Stimulated activated CD4-positive, alpha-beta T cell treated with anti-CD3 and anti-CD28 coated beads, Interleukin-15, amount 100 ng/mL, for 48 hours (primary cell): ENCODE data around the gene RASGRF1.
"Not testable (repeated sequence)": the region's sequence is repeated elsewhere in the genome, so short reads cannot be mapped to it uniquely, and the experiment has no call there.

Experiments
- DNase-seq, 2 donors: peaks; one replicate each; pipeline ENCODE4 v3.0.0-alpha.2; 2020; ENCODE audit warnings: low read depth in 2 of 2

RASGRF1 gene

DNA sequence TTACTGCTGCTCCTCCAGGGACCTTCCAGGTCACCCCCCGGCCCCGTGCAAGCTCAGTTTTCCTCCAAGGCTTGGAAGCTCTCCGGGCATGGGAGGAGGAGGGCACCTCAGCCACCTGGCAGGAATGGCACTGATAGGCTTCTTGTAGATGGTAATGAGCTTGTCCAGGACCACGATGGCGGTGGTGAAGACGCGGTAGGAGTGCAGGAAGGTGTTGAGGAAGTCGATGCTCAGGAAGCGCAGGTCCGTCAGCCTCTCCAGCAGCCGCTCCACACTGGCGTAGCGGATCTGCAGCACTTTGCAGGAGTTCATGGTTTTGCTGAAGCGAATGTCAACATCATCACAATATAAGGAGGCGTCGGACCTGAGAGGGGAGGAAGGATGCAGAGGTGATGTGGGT, 84.5 kb downstream of the RASGRF1 start:
- DNase-seq = no peak

- DNase-seq = no peak
Observed at GRCh38 chr15:79004336-79004735, 86.2 kb downstream of the RASGRF1 start.

DNA sequence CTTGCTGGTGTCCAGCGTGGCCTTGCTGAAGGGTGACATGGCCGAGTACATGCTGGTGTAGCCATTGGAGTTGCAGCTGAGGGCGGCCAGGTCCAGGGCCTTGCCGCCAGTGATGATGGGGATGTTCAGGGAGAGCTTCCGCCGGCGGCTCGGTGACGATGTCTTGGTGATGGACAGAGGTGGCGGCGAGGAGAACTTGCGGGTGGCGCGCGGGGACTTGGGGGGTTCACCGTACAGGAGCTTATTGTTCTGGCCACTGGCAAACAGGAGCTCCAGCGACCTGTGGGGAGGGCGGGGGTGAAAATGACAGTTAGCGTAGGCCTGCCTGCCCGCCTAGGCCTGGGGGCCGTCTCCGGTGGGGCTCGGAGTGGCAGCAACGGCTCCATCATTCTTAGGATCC, 86.7 kb downstream of the RASGRF1 start:
- no peak for DNase-seq

DNA sequence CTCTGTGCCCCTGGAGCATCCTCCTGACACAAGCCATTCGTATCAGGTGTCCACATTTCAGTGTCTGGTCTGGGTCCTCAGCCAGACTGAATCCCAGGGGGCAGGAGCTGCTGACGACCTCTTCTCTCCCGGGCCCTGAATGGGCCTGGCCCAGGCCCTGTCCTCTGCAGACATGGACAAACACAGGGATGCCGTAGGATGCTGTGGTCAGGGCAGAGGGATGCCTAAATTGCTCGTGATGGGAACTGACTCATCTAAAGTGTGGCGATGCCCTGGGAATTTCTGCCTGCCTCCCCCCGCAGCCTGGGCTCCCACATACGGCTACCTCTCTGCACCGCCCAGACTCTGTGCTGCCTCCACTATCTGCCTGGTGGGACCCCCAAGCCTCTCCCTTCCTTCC, 87.3 kb downstream of the RASGRF1 start:
- DNase-seq = no peak

GRCh38 chr15:79002581-79002980, 88.0 kb downstream of the RASGRF1 start:
- no peak for DNase-seq

DNA sequence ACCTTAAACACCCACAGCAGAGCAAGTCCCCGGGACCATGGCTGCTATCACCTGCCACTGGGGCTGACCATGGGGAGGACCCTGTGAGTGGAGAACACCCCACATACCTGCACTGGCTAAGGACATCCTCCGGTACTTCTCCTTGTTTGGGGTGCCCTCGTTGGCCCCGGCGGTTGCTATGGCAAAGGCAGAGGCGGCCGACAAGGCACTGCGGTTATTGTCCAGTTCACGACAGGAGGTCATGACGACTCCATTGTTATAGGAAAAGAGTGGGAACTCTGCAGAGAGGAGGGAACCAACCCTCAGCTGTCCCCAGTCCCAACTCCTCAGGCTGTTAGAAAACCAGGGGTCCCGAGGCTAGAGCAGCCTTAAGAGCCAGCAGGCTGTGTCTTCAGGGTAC, 90.9 kb downstream of the RASGRF1 start:
- DNase-seq = no peak

DNA sequence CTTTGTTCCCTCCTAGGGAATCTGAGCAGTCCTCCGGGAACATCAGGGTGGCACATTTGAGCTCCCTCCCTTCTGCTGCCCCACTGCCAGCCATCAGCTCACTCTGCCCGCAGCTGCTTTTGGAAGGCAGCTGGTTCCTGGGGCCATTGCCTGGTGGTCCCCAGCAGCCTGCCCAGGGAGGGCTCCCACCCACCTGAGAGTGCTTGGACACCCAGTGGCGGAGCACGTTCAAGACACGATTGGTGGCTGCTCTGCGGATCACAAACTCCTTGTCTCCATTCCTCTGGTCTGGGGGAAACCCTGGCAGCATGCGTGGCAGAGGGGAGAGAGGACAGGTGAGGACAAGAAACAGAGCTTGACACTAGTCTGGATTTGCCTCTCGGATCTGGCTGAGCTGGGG, 92.1 kb downstream of the RASGRF1 start:
- DNase-seq = no peak

- no peak for DNase-seq
Observed at GRCh38 chr15:78997981-78998499, 92.5 kb downstream of the RASGRF1 start.

DNA sequence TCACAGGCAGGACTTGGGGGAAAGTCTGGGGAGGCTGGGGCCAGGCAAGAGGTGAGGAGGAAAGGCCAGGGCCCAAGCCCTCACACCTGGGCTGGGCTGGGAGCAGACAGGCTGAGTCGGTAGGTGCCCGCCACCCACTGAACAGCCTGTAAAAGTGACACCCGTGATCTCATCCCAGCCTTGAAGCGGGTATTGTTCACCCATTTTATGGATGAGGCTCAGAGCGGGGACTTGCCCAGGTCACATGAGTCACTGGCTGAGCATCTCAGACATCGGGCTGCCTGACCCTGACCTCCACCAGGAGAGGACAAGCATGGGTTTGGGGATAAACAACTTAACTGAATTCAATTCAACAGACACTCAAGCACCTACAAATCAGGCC, 93.7 kb downstream of the RASGRF1 start:
- DNase-seq = no peak

DNA sequence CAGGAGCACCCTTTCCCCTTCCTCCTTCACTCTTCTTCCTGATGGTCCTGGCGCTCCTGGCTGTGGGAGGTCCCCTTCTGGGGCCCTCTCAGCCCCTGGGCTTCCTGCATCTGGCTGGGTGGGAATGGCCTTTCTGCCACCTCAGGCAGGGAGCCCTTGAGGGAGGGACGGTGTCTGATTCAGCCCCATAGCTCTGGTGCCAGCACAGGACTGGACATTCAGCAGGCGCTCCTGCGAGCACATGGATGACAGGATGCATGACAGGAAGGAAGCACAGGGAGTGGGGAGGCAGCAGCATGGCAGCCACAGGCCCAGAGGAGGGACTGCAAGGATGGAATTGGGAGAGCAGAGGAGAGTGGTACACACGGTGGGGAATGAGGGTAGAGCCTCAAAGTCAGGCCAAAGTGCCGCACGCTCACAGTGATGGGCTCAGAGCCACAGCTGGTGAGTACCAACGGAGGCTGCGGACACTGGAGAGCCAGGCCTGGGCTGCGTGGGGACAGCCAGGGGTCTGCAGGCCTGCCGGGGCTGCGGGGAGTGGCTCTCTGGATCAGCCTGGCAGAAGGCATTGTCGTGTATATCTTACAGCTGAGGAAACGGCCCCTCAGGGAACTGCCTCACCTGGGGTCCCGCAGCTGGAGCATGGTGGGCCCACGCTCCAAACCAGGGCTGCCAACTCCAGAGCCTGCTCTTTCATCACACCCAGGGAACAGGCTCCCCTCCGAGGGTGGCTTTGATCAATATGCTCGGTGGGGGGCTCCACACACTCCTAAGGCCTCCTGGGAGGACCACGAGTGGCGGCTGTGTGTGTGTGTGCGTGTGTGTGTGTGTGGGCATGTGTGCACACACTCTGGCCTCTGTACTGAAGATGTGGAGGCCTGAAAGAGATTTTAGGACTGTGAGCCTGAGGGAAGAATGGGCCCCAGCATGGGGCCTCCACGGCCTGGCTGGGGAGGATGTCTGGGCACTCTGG, 94.4 kb downstream of the RASGRF1 start:
- no peak for DNase-seq

DNA sequence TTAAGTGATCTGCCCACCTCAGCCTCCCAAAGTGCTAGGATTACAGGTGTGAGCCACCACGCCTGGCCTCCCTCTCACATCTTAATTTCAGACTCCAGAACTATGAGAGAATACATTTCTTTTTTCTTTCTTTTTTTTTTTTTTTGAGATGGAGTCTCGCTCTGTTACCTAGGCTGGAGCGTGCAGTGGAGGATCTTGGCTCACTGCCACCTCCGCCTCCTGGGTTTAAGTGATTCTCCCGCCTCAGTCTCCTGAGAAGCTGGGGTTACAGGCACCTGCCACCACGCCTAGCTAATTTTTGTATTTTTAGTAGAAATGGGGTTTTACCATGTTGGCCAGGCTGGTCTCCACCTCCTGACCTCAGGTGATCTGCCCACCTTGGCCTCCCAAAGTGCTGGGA, 95.4 kb downstream of the RASGRF1 start:
- not testable (repeated sequence) for DNase-seq

DNA sequence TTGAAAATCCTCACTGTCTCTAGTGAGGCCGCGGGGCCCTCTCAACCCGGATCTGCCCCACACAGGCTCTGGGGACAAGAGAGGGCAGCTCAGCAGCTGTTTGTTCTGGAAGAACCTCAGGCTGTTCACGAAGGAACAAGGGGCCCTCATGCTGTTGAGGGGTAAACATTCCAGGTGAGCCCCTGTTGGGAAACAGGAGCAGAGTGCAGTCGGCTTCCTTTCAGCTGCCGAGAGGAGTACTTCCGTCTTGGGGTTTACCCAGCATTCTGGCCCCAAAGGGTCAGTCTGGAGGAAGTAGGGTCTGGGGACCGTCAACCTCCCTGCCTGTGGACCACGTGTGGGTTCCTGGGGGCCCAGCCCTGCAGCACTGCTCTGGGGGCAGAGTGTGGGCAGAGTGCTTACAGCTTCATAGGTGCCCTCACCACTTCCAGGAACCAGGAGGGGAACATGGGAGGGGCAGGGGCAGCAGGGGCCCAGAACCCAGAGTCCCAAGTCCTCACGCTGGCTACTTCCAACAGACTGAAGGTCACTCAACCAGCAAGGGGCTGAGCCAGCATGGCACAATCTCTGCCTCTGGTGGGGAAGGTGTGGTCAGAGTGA, 96.5 kb downstream of the RASGRF1 start:
- DNase-seq = no peak

DNA sequence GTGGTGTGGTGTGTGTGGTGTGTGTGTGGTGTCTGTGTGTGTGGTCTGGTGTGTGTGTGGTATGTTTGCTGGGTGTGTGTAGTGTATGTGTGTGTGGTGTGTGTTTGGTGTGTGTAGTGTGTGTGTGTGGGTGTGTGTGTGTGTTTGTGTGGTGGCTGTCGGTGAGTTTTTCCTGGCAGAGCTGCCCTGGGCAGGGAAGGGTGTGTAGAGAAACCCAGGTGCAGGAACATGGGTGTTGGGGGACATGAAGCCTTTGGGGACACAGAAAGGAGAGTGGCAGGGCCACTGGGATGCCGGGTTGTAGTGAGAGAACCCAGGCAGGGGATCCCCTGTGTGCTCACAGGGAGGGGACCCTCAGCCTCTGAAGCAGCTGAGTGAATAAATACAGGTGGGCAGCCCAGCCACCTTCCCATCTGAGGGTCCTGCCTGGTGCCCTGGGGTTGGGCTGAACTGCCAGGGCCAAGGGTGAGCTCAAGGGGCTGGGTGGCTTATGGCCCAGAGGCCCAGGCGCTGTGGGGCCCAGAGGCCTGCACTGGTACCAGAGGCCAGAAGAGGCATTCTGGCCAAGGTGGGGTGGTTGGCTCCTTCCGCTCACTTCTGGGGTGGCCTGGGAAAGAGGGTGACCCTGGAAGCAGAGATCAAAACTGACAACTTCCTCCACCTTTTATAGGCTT, 97.2 kb downstream of the RASGRF1 start:
- no peak for DNase-seq

GRCh38 chr15:78992416-78993256, 97.9 kb downstream of the RASGRF1 start:
- DNase-seq = no peak

- no peak for DNase-seq
Observed at GRCh38 chr15:78991879-78992278, 98.7 kb downstream of the RASGRF1 start.

GRCh38 chr15:78991476-78991875, 99.1 kb downstream of the RASGRF1 start:
- no peak for DNase-seq

- no peak for DNase-seq
Observed at GRCh38 chr15:78990278-78990677, 100.3 kb downstream of the RASGRF1 start.

- no peak for DNase-seq
Observed at GRCh38 chr15:78989701-78990240, 100.8 kb downstream of the RASGRF1 start.

GRCh38 chr15:78988361-78988911, 102.1 kb downstream of the RASGRF1 start:
- DNase-seq = no peak

DNA sequence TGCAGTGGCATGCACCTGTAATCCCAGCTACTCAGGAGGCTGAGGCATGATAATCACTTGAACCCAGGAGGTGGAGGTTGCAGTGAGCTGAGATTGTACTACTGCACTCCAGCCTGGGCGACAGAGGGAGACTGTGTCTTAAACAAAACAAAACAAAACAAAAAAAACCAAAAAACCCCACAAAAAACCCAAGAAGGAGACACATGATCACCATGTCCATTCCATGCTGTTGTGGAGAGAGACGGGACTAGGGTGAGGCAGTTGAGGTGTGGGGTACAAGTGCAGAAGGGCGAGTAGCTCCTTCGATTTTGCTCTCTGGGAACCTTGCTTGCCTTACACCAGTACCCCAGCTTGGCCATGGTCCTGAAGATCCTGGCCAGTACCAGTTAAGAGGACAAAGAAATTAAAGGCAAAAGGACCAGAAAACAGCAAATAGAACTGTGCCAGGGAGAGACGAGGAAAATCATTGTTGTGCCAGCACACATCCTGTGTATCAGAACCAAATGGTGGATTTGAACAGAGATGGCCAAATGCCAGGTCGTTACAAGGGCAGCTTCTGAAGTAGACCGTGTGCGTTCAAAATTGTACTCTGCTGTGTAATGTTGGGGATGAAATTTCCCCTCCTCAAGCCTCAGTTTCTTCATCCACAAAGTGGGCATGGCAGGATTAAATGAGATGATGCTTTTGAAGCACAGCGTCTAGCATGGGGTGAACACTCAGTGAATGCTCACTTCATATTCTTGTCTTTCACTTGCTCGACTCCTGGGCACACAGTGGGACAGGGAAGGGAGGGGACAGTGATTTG, 102.8 kb downstream of the RASGRF1 start:
- no peak for DNase-seq
